Fibroblast of the aortic adventitia (primary cell): ENCODE measurements around the gene ZNF638. TPM values are rescaled to one million over a fixed set of nuclear protein-coding genes. Genes with fewer than 3 reads are reported as not detected.

Experiments
- DNase-seq: peaks from one replicate; pipeline ENCODE4 v3.0.0-alpha.2; 2010; ENCODE audit warnings: low read depth
- H3K4me3 ChIP-seq: 2 replicates; pipeline ENCODE4 v1.5.1; 2011; ENCODE audit warnings: low read depth, mild to moderate bottlenecking, control low read depth, low read length, moderate library complexity
- total RNA-seq: library from RNA; depleted of rRNA; stranded (reverse); fragments of >200 nt; gene quantifications from 2 replicates; pipeline ENCODE4 v1.2.3, GENCODE V29; 2012; ENCODE audit warnings: low replicate concordance
- TF ChIP-seq, protein P1 (sequence below): IDR thresholded peaks from 2 replicates; pipeline ENCODE4 v1.5.1; 2011; ENCODE audit warnings: mild to moderate bottlenecking, low read length, control low read depth, inconsistent platforms; ENCODE audit not compliant: insufficient read depth

ZNF638 gene
- total RNA-seq, 1 donor, result 123 TPM

DNA sequence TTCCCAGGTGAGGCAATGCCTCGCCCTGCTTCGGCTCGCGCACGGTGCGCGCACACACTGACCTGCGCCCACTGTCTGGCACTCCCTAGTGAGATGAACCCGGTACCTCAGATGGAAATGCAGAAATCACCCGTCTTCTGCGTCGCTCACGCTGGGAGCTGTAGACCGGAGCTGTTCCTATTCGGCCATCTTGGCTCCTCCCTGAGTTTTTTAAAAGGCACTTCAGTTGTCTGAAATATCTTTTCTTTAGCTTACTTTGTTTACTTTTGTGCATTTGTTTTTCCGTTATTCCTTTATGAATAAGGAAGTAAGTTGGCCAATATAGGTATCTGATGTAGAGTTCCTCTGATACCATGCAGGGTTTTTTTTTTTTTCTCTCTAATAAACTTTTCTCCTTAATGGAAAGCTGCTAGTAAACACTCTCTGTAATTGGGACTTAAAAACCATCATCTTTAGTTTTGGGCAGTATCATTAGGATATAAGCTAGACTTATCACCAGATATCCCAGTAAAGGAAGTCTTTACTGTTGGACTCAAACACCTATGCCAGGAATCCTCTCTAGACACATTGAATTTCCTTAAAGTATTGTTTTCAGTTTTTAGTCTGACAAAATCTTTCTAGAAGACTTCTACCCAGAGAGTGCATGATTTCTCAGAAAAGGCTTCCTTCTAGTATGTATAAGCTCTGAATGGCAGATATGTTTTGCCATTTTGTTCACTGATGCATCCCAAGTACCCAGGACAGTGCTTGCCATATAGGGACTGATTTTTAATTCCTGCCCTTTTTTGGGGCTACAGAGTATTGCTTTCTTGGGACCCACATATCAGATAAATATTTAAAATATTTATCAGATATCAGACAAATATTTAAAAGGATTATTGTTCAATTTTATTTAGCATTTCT lies 86.0 kb downstream of the ZNF638 start:
- DNase-seq, result no peak

DNA sequence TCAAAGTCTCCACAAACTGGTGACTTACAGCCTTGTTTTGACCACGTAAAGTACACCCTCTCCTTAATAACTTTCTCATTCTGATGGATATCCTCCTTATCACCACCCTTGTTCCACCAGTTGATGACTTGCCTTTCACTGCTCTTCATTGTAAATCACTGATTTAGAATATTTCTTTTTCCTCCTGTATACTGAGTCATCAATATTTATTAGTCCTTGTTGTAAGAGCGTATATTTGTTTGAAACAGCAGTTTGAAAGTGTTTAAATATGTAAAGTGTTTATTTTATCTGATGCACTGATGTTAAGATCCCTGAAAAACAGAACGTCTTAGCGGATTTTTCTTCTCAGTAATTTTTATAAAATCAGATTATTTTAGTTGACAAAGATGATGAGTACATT lies 87.6 kb downstream of the ZNF638 start:
- no peak overlapping the region for H3K4me3 ChIP-seq
- TF ChIP-seq, protein P1, sequence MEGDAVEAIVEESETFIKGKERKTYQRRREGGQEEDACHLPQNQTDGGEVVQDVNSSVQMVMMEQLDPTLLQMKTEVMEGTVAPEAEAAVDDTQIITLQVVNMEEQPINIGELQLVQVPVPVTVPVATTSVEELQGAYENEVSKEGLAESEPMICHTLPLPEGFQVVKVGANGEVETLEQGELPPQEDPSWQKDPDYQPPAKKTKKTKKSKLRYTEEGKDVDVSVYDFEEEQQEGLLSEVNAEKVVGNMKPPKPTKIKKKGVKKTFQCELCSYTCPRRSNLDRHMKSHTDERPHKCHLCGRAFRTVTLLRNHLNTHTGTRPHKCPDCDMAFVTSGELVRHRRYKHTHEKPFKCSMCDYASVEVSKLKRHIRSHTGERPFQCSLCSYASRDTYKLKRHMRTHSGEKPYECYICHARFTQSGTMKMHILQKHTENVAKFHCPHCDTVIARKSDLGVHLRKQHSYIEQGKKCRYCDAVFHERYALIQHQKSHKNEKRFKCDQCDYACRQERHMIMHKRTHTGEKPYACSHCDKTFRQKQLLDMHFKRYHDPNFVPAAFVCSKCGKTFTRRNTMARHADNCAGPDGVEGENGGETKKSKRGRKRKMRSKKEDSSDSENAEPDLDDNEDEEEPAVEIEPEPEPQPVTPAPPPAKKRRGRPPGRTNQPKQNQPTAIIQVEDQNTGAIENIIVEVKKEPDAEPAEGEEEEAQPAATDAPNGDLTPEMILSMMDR, result no peak
- DNase-seq, result no peak

More for the DNA sequence above, 86.0 kb downstream of the ZNF638 start:
- H3K4me3 ChIP-seq, result no peak overlapping the region
- TF ChIP-seq, protein P1, result no peak

DNA sequence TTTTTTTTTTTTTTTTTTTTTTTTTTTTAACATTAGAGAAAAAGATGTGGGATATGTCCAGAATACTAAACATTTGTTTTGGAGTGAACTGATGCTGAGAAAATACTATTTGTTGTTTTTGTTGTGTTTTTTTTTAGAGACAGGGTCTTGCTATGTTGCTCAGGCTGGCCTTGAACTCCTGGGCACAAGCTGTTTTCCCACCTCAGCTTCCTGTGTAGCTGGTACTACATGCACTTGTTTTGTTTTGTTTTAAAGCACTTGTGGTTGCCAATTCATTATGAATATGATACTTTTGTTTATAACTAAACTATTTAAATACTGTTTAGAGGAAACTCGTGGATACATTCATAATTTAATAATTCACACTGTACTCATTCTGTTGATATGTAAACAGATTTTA lies 88.4 kb downstream of the ZNF638 start:
- H3K4me3 ChIP-seq, result no peak overlapping the region
- TF ChIP-seq, protein P1, result no peak
- DNase-seq, result no peak

DNA sequence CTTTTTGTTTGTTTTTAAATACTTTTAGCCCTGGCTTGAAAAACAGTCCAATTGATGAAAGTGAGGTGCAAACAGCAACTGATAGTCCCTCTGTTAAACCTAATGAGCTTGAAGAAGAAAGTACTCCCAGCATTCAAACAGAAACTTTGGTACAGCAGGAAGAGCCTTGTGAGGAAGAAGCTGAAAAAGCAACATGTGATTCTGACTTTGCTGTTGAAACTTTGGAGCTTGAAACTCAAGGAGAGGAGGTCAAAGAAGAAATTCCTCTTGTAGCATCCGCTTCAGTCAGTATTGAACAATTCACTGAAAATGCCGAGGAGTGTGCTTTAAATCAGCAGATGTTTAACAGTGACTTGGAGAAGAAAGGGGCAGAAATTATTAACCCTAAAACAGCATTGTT lies 91.2 kb downstream of the ZNF638 start:
- TF ChIP-seq, protein P1, result no peak

DNA sequence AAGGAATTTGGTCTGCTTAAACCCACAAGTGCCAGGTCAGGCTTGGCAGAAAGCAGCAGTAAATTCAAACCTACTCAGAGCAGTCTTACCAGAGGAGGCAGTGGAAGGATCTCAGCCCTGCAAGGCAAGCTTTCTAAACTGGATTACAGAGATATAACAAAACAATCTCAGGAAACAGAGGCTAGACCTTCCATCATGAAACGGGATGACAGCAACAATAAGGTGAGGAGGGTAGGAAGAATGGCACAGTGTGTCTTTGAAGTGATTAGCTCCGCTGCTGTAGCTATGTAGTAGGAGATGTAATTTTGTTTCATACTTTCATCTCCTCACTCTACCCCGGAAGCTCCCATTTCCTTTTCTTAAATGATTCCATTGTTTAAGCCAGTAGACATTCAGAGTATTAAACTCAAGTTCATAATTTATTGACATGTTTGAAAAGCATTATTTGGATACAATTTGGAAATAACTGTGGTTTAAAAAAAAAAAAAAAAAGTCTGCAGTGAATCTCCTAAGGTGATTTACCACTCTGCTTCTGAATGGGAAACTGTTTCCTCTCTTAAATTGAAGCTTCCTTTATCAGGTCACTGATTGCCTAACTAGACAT lies 92.3 kb downstream of the ZNF638 start:
- no peak overlapping the region for H3K4me3 ChIP-seq
- TF ChIP-seq, protein P1, result no peak
- no peak for DNase-seq

More for the DNA sequence above, 91.2 kb downstream of the ZNF638 start:
- no peak for DNase-seq
- no peak overlapping the region for H3K4me3 ChIP-seq

DNA sequence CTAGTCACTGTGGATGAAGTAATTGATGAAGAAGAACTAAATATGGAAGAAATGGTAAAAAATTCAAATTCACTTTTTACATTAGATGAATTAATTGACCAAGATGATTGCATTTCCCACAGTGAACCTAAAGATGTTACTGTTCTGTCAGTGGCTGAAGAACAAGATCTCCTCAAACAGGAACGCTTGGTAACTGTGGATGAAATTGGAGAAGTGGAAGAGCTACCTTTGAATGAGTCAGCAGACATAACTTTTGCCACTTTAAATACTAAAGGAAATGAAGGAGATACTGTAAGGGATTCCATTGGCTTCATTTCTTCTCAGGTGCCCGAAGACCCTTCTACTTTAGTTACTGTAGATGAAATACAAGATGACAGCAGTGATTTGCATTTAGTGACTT lies 95.1 kb downstream of the ZNF638 start:
- no peak overlapping the region for H3K4me3 ChIP-seq
- no peak for DNase-seq
- TF ChIP-seq, protein P1, result no peak
